Ovary (tissue), 9 donors: ENCODE data around the gene FLOT2. TPM values are rescaled to one million over a fixed set of nuclear protein-coding genes. Genes with fewer than 3 reads are reported as not detected.
A peak's percentile ranks its signal among the peaks of the same experiment; 100 is the strongest.

Experiments used
- DNase-seq, 5 donors: peaks; one replicate each; pipeline ENCODE4 v3.0.0-alpha.2; 2019 to 2020
- H3K27ac ChIP-seq, 2 donors: fragments of 200-600 bp; one replicate each; pipeline versions ENCODE4 v1.5.1 to v1.8.0; 2019 to 2022
- H3K27me3 ChIP-seq: fragments of 200-600 bp; one replicate; pipeline ENCODE4 v1.8.0; 2022
- H3K36me3 ChIP-seq: fragments of 200-600 bp; sonication (generic); one replicate; pipeline ENCODE4 v1.5.1; 2019
- H3K4me1 ChIP-seq: one replicate; pipeline ENCODE4 v1.8.1; 2013; ENCODE audit warnings: mild to moderate bottlenecking, moderate library complexity; ENCODE audit not compliant: insufficient read depth
- H3K4me3 ChIP-seq: fragments of 200-600 bp; sonication (generic); one replicate; pipeline ENCODE4 v1.5.1; 2017
- H3K9me3 ChIP-seq, 2 donors: fragments of 200-600 bp in 1 of 2; sonication (generic) in 1 of 2; one replicate each; pipeline versions ENCODE4 v1.5.1 to v1.8.1; 2013 to 2019; ENCODE audit warnings: mild to moderate bottlenecking in 1 of 2, moderate library complexity in 1 of 2
- CTCF ChIP-seq, 3 donors: fragments of 450-650 bp in 2 of 3; fragments of 200-600 bp in 1 of 3; IDR thresholded peaks; one replicate each; pipeline versions ENCODE4 v1.5.1 to v1.8.0; 2016 to 2022; ENCODE audit warnings: antibody characterized with exemption in 3 of 3, mild to moderate bottlenecking in 1 of 3
- EP300 ChIP-seq: sonication (generic); formaldehyde crosslinking; IDR thresholded peaks from one replicate; pipeline ENCODE4 v1.6.1; 2017; ENCODE audit warnings: antibody characterized with exemption
- POLR2A ChIP-seq: fragments of 450-650 bp; IDR thresholded peaks from one replicate; pipeline ENCODE4 v1.6.1; 2017; ENCODE audit warnings: antibody characterized with exemption, mild to moderate bottlenecking, moderate library complexity
- WGBS, 3 donors: extraction: QIAGEN DNeasy Blood & Tissue Kit in 1 of 3; methylation state at CpG; one replicate each; pipeline versions ENCODE4 v1.1.5 to v1.1.7; 2013 to 2017; 5-methylcytosine and 5-hydroxymethylcytosine counted together
- intact Hi-C, 4 donors: fragments of 100-400 bp; cut with DNase I; formaldehyde crosslinking; loops; one replicate each; pipeline versions ENCODE4 v1.11.0 to v1.15.1; 2022 to 2023
- polyA plus RNA-seq, 2 donors: library from polyadenylated mRNA; stranded (reverse); fragments of 200-250 nt in 1 of 2; fragments of 350-450 nt in 1 of 2; fragmentation: Illumina TruSeq in 1 of 2; extraction: RNeasy Lipid Tissue Mini Kit (QIAGEN cat#74804) in 1 of 2; gene quantifications; one replicate each; pipeline ENCODE4 v1.2.3, GENCODE V29; 2013 to 2014
- total RNA-seq, 7 donors: library from RNA; depleted of rRNA in 2 of 7; stranded (reverse); fragments of >200 nt in 2 of 7; fragmentation: NEBNext Ultra II Directional in 3 of 7; extraction: Animal tissue kit (Norgen Biotek cat#: 25700) in 3 of 7; gene quantifications; one replicate each; pipeline versions ENCODE4 v1.1.0 to v1.2.4, GENCODE V29; 2016 to 2023
- donor health status: DM: no; HTN: no; CAD: no; lungs with moderate emphysema.
- donor health status: DM: no; HTN: no; CAD: no.
- donor health status: Bipolar disorder and iron deficiency.
- donor health status: DM: yes; HTN: yes; CAD: no.
- donor health status: DM: no; HTN: no; CAD: no.
- donor health status: DM: yes; HTN: yes; CAD: no.

The FLOT2 gene
- total and polyA plus RNA-seq, 9 donors, result 29.3 to 82.3 (median 72.6) TPM

GRCh38 chr17:28858801-28859355 lies 38.7 kb downstream of the FLOT2 start:
- H3K27ac ChIP-seq, result no peak overlapping the region
- DNase-seq, result no peak
- TF ChIP-seq CTCF (IDR thresholded peaks at IDR 0.05), result no peak
- H3K9me3 ChIP-seq, result no peaks in the 10 kb centered on the region
- H3K27me3 ChIP-seq, result no peaks in the 10 kb centered on the region
- WGBS, 3 donors, result 38 to 55% (median 54%) methylated on average over 2 of the region's 2 CpGs
- peaks cover 1% of the 10 kb centered on the region for H3K4me1 ChIP-seq
- intact Hi-C loops, result loop anchor here in 1 of 4 donors (10.0 kb wide), 1 partner anchor 94 kb away; no protein-coding TSS in a partner anchor
- no peaks in the 10 kb centered on the region for H3K36me3 ChIP-seq
- no peak overlapping the region for H3K4me3 ChIP-seq

GRCh38 chr17:28857905-28858800 lies 39.4 kb downstream of the FLOT2 start:
- H3K27me3 ChIP-seq, result no peaks in the 10 kb centered on the region
- intact Hi-C loops, result loop anchor here in 1 of 4 donors (10.0 kb wide), 1 partner anchor 93 kb away; no protein-coding TSS in a partner anchor
- no peaks in the 10 kb centered on the region for H3K36me3 ChIP-seq
- H3K9me3 ChIP-seq, result no peaks in the 10 kb centered on the region
- H3K4me3 ChIP-seq, result no peak overlapping the region
- no peak overlapping the region for H3K27ac ChIP-seq
- 81 to 90% (median 86%) methylated on average over 3 of the region's 3 CpGs for WGBS, 3 donors
- H3K4me1 ChIP-seq, result peaks cover 1% of the 10 kb centered on the region
- DNase-seq, result no peak
- TF ChIP-seq EP300 (no peak), CTCF (IDR thresholded peaks at IDR 0.05) (no peak), POLR2A (no peak)

- Histone ChIP-seq H3K36me3 (no peaks in the 10 kb centered on the region), H3K27me3 (no peaks in the 10 kb centered on the region), H3K4me1 (peaks cover 1% of the 10 kb centered on the region), H3K4me3 (no peak overlapping the region), H3K27ac (no peak overlapping the region), H3K9me3 (no peaks in the 10 kb centered on the region)
- intact Hi-C loops, result loop anchor here in 1 of 4 donors (10.0 kb wide), 1 partner anchor 91 kb away; no protein-coding TSS in a partner anchor
- WGBS, 3 donors, result 84 to 91% (median 88%) methylated on average over 5 of the region's 5 CpGs
- no peak for DNase-seq
- no peak for TF ChIP-seq POLR2A
- TF ChIP-seq CTCF (IDR thresholded peaks at IDR 0.05), result no peak
These were observed 41.4 kb downstream of the FLOT2 start for GRCh38 chr17:28856028-28856574.

GRCh38 chr17:28855336-28855679 lies 42.2 kb downstream of the FLOT2 start:
- peak overlapping the region; percentile 67 for H3K4me3 ChIP-seq
- no peak for DNase-seq
- H3K9me3 ChIP-seq, result no peaks in the 10 kb centered on the region
- peak overlapping the region; percentile 40 to 73 for H3K27ac ChIP-seq
- intact Hi-C loops, result loop anchor here in 1 of 4 donors (10.0 kb wide), 1 partner anchor 91 kb away; no protein-coding TSS in a partner anchor
- H3K4me1 ChIP-seq, result peaks cover 1% of the 10 kb centered on the region
- no peaks in the 10 kb centered on the region for H3K27me3 ChIP-seq
- H3K36me3 ChIP-seq, result no peaks in the 10 kb centered on the region
- TF ChIP-seq POLR2A, result no peak
- TF ChIP-seq CTCF (IDR thresholded peaks at IDR 0.05), result no peak
- TF ChIP-seq EP300, result no peak
- 13 to 15% (median 14%) methylated on average over 5 of the region's 5 CpGs for WGBS, 3 donors
